Left renal cortex interstitium (tissue), 4 donors: ENCODE measurements around the gene NOTUM. TPM values are rescaled to one million over a fixed set of nuclear protein-coding genes. Genes with fewer than 3 reads are reported as not detected.

Experiments used
- DNase-seq, 4 donors: peaks; one replicate each; pipeline ENCODE4 v3.0.0-alpha.2; 2013; ENCODE audit warnings: low read depth in 4 of 4, low spot score in 2 of 4, missing footprints in 1 of 4
- polyA plus RNA-seq, 4 donors: library from polyadenylated mRNA; unstranded; fragments of 120-200 nt; gene quantifications; one replicate each; pipeline ENCODE4 v1.2.1, GENCODE V29; 2013; ENCODE audit not compliant: insufficient read length in 4 of 4

NOTUM gene
- polyA plus RNA-seq: 1 to 10 TPM; 2.1 to 3.2 (median 2.8) TPM

DNA sequence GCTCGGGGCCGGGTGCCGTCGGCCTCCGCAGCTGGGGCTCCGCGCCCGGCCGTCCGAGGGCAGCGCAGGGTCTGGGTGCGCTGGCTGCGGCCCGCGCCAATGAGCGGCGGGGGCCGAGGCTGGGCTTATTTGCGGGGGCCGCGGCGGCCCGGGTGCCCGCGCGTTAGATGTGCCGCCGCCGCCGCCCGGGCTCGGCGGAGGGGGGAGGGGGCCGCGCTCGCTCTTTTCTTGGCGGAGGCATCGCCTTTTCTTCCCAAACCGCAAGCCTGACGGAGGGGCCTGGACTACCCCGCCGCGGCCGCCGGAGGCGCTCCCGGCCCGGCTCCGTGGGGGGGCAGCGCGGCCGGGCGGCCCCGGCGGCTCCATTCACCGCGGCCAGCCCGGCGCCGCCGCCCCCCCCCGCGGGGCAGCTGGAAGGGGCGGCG lies at the start of gene NOTUM:
TSS of gene NOTUM (minus strand) at position 101 of the 425 bp plus-strand sequence. CDS start 278 bp downstream, outside the sequence.
- DNase-seq: no peak

DNA sequence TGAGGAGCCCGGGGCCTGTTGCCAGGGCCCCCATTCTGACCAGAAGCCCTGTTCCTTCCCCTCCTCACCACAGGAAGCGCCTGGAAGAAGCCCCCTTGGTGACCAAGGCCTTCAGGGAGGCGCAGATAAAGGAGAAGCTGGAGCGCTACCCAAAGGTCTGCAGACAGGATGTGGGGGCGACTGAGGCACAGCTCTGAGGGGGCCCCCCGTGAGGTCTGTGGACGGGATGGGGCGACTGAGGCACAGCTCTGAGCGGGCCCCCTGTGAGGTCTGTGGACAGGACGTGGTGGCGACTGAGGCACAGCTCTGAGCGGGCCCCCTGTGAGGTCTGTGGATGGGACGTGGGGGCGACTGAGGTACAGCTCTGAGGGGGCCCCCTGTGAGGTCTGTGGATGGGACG lies 48.4 kb upstream of the NOTUM start:
- DNase-seq: no peak

DNA sequence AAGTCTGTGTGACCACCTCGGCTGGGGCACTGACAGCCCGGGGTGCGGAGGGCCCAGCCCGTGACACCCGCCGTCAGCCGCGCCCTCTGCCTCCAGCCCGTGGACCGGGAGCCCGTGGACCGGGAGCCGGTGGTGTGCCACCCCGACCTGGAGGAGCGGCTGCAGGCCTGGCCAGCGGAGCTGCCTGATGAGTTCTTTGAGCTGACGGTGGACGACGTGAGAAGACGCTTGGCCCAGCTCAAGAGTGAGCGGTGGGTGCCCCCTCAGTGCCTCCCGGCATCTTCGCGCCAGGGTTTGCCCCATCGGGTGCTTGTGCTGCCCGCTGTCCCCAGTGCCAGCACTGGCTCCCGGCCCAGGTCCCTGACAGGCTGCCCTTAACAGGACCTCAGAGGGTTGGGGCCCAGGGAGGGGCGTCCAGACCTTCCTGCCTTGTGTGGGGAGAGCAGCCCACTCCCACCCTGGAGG lies 48.0 kb upstream of the NOTUM start:
- no peak for DNase-seq

DNA sequence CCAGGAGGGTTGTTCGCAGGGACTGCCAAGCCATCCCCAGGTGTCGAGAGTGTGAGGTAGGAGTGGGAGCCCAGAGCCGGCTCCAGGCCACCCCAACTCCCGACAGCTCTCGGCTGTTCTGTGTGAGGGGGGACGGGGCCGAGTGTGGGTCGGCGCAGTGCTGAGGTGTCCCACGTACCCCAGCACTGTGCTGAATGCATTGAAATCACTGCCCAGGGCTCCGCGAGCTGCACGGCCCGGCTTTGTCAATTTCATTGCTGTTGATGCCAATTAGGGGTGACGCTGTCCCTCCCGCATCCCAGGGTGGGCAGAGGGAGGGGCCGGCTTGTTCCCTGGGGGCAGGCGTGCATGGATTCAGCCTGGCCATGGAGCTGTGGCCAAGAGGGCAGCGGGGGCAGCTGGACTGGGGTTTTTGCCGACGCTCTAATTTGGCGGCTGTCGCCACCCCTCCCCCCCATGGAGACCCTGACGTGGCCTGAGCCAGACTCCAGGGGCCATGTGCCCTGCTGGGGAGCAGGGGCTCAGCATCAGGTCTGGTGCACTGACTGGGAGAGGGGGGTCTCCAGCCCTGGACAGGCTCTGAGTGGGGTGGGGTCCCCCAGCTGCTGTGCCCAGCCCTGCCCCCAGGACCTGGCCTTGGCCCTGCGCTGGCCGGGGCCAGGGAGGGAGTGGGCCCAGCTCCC lies 47.4 kb upstream of the NOTUM start:
- no peak for DNase-seq

DNA sequence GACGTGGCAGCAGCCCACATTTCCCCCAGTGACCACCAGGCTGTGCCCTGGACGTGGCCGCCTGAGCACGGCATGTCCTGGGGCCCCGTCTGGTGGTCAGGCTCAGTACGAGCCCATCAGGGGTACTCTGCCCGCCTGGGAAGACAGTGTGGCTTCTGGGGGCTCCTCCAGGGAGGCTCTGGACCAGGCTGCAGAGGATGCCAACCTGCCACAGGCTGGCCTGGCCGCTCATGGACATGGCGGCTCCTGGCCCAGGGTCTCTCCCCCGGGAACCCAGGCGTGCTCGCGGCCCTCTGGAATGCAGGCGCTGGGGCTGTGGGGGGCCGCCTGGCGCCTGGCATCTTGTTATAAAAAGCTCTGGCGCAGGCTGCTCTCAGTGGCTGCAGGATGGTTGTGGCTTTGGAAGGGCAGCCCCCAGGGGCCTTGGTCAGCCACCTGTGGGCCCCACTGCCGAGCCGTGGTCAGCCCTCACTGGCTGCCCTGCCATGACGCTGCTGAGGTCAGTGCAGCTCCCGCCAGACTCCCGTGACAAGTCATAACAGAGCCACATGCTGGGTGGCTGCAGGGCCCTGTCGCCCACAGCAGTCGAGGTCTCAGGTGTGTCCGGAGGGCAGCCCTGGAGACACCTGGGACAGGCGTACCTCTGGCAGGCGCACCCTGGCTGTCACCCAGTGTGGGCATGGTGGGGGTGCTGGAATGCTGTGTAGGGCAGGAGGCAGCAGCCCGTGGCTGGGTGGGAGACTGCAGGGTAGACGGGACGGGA lies 46.7 kb upstream of the NOTUM start:
- no peak for DNase-seq

DNA sequence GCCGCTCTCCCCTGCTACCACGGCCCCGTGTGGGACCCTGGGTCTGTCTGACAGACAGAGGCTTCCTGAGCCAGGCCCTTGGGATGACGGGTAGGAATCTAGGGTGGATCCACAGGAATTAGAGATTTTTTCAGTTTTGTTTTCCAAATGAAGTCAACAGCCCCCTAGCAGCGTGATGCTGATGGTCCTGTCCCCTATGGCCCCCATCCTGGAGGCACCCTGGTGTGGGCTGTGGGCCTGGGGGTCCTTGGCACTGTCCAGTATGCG lies 46.2 kb upstream of the NOTUM start:
- DNase-seq: no peak

DNA sequence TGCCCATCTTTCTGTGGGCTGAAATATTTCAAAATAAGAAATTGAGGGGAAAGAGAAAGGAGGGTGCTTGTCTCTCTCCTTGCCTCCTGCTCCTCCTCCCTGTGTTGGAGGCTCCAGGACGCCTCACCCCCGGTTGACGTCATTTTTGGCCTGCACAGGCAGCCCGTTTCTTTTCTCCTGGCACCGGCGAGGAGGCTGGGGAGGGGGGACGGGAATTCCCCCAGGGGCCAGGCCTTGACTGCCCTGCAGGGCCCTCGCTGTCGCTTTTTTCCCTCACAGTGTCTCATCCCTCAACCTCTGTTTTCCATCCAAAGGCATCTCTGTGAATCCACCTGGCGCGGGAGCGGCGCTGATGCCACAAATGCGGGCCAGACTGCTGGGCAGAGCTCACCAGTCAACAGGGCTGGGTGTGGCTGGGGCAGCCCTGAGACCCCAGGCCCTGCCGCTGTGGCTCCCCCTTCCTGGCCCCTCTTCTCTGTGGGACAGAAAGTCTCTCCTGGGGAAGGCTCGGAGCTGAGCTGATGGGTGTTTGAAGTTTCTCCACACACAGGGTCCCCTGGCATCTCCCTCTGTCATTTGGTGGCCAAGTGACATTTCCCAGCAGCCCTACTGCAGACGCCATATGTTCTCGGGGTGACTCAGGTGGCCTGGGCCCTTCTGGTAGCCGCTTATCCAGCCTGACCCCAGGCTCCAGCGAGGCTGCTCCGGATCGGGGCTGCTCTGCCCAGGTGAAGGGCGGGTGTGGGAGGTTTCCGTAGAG lies 45.7 kb upstream of the NOTUM start:
- DNase-seq: no peak

DNA sequence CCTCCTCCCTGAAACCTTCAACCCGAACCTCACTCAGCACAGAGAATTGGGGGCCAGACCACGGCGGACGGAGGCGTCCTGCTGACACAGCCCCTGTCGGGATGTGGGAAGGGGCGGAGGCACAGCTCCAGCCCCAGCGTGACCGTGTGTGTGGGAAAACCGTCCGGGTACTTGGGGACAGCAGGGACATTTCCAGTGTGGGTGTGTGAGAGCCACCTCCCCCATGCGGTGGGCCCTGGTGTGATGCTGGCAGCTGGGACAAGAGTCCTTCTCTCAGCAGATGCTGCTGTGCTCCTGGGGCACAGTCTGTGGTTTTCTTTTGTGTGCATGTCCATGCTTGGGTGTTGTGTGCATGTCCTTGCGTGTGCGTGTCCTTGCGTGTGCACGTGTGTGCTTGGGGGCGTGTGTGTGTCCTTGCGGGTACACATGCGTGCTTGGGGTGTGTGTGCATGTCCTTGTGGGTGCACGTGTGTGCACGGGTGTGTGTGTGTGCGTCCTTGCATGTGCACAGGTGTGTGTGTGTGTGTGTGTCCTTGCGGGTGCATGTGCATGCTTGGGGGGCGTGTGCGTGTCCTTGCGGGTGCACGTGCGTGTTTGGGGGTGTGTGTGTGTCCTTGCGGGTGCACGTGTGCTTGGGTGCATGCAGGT lies 44.8 kb upstream of the NOTUM start:
- no peak for DNase-seq

DNA sequence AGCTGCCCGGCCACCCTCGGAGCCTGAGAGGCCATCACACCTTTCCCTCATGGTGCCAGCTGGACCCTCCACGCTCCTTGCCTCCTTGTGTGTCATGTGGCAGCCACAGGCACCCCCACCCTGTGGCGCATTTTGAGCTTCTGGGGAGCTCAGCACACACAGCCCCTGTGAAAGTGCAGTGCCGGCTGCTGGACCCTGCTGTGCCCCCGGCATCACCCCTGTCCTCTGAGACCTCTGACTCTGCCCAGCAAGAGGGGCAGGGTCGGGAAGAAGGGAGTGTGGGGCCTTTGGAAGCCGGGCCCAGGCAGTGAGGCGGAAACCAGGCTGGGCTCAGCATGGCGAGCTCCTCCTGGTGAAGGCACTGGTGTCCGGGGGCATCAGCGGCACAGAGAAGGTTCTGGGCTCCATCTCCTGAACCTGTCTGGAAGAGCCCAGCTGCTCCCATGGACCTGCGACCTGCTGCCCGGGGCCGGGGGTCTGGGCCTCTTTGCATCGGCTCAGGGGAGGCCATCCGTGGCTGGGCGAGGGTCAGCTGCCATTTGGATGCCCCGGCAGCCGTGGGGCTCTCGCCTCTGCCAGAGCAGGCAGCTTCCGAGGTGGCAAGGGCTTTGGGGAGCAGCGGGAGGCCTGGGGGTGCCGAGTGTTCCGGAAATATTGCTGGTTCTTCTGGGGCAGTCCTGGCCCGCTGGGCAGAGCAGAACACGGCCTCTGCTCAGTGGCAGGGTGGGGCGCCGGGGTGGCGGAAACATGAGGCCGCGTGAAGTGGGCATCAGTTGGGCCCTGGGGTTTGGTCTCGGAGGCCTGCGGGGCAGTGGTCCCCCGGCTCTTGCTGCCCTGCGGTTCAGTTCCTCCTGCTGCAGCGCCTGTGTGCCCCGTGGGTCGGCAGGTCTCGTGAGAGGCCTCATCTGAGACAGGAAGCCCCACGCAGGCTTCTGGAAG lies 43.8 kb upstream of the NOTUM start:
- no peak for DNase-seq

DNA sequence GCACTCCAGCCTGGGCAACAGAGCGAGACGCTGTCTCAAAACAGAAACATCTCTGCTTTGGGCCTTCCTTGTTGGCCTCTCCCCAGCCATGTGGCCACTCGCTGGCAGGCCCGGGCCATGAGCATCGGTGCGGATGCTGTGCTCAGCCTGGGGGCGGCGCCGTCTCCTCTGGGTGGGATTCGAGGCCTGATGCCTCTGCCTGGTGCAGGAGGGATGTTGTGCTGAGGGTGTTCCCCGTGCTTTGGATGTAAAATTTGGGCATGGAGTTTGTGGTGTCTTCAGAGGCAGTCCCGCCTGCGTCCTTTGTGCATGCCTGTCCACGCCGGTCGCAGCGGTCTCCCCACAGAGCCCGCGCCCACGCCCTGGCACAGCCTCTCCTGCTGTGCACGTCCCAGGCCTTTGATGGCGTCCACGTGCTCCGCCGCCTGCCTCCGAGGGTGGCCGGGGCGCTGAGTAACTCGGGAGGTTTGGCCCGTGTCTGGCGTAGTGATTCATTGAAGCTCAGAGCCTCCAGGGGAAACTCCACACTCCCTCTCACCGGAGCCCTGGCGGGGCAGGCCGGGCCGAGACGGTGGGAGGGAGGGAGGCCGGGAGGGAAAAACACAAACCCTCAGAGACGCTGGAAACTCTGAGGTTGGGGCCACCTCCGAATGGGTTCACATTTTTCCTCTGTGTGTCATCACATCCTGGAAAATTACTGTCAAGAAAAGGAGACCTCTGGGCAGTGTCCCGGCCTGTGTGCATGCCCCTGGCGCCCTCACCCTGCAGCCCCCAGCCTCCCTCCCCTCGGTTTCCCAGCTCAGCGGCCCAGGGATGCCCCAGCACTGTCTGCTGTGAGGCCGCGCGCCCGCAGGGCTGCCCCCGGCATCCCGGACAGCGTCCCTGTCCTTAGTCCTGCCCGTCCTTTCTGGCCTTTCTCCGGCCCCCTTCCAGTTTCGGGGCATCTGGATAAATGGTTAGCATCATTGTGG lies 42.7 kb upstream of the NOTUM start:
- no peak for DNase-seq

DNA sequence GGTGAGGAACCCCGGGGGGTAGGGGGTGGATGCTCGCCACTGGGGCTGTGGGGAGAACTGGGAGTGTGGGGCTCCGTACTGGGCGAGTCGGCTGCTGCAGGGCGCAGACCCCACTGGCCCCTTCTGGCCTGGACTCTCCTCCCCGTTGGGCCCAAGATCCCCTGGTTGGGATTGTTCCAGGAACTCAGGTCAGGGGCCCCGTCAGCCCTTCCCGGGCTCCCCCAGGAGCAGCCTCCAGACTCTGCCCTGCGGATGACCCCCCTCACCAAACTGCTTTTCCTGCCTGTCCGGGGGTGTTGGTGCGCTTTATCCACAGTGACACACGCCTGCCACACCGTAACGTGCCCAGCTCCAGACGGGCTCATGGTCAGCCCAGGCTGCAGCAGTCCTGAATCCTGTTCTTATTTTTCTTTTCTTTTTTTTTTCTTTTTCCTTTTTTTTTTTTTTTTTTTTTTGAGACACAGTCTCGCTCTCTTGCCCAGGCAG lies 40.6 kb upstream of the NOTUM start:
- DNase-seq: no peak

DNA sequence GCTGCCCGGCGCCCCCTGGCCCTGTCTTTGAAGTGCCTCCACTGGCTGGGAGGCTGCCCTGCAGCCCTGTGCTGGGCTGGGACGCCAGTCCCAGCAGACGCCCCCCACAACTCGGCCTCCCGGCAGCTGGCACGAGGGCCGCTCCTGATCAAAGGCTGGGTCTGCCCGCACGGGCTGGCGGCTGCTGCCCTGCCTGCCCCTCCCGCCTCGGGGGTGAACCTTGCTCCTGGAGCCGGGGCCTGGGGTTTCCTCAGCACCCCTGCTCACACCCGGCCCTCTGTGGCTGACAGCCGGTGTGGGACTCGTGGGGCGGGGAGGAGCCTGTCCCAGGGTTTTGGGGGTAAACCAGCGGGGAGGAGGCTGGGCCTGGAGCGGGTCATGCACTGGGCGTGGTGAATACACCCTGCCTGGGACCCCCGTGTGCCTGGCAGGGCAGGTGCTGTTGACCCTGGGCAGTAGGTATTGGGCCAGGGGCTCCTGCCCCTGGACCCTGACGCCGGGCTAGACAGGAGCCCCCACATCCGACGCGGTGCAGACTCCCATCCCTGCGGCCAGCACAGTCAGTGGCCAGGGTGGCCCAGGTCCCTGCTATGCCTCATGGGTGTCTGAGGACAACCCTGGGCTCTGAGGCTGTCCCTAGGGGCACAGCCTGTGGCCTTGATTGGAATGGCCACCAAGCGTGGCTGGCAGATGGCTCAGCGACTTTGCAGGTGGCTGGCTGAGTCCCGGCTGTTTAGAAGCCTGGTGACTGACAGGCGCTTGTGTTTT lies 40.0 kb upstream of the NOTUM start:
- no peak for DNase-seq

DNA sequence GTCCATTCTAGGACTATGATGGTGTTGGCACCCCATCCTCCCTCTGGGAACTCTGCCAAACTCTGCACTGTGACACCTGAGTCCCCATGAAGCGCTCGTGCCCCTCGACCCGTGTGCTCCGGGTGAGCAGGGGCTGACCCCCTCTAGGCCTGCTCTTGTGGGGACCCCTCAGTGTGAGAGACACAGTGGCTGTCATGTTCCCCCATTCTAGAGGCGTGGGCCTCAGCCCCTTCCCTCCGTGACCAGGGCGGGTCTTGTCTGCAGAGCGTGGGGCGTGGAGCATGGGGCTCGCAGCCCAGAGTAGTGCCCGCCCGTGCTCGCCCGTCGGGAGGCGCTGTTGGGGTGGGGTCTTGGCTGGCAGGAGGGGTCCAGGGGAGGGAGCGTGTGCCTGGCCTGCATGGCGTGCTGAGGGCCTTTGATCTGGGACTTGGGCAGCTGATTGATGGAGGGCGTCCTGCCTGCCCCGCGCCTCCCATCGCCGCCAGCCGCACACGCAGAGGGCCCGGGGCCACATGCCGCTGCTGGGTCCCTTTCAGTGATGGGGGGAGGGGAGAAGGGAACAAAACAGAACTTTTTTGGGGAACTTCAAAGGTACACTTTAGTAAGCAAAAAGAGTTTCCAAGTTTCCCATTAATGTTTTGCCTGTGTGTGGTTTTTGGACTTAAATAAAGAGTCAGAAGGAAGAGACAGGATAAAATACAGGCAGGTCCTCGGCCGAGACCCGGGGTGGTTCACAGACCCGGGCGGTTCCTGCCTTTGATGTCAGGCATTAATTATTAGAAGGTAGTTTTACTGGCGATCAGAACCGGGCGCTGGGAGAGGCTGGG lies 39.2 kb upstream of the NOTUM start:
- DNase-seq: no peak

DNA sequence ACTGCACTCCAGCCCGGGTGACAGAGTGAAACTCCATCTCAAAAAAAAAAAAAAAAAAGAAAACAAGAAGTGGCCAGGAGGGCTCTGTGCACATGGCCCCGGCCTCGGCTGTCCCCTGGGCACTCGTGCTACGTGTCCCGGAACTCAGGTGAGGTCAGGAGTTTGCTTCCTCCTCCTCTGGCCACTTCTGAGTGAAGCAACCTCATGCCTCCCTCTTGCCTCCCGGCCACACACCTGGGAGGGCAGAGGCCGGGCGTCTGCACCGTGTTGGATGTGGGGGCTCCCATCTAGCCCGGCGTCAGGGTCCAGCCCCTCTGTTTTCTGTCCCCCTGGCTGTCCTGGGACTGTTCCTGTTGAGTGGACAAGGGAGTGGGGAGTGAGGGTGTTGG lies 38.6 kb upstream of the NOTUM start:
- DNase-seq: no peak

DNA sequence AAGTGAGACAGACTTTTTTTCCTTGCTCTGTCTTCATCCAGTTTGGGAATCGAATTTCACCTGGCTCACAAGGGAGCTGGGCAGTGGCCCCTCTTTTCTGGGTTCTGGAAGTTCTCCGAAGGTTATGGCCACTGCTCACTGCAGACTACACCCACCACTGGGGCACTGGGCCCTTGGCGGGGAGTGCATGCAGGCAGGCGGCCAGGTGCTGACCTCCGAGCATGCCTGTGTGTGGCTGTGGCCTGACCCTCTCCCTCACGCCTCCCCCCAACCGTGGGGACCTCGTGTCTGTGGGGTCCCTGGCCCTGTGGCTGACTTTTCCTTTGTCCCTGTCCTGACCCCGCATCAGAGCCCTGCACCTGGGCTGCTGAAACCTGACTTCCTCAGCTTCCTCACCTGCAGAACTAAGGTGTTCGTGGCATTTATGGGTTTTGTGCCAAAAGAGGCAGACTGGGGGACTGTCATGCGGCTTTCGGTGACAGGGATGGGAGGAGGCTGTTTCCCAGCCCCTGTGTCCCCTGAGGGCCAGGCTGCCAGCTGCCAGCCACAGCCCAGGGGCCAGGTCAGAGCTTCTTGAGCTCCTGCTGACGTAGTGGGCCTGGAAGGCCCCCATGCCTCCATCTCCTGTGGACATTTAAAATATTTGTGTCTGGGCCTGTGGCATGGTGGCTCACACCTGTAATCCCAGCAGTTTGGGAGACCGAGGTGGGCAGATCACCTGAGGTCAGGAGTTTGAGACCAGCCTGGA lies 37.9 kb upstream of the NOTUM start:
- no peak for DNase-seq

DNA sequence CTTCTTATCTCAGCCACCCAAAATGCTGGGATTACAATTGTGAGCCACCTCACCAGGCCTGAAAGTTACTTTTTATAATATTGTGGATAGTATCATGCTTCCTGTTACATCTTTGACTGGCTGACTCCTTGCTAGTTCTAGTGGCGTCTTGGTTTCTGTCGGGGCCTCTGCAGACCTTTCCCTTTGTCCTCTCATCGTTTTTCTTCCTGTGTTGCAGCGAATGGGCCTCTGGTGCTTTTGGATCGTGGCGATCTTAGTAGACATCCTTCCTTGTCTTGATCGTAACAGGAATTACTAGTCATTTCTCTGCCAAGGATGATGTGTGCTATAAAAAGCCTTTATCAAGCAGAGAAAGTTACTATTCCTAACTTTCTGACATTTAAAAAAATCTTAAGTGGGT lies 37.2 kb upstream of the NOTUM start:
- no peak for DNase-seq
